ENCODE measurements around the gene TMEM42.

GRCh38 chr3:44845528-44846520 lies 15.9 kb upstream of the TMEM42 start:
- TF ChIP-seq CTCF (IDR thresholded peaks at IDR 0.05) = no peak
- TF ChIP-seq POLR2A (IDR thresholded peaks at IDR 0.05) = no peak

All from lower leg skin (tissue), 3 donors.